ENCODE data around the gene MSN. TPM values are rescaled to one million over a fixed set of nuclear protein-coding genes. Genes with fewer than 3 reads are reported as not detected.

Gene MSN
- total RNA-seq, 1 experiment from 2014 or later = 119 TPM

- CTCF ChIA-PET = no interaction called here
- no TSS peak for BruUV-seq (replicated peaks)
- Histone ChIP-seq H3K4me3 (replicated peaks in 1 of 2; ENCODE audit: low read depth in 1 of 2, low read length in 2 of 2) (no peak overlapping the region), H3K9me3 (ENCODE audit: control insufficient read depth in 1 of 2, insufficient read depth in 1 of 2, low read depth in 1 of 2, low read length in 2 of 2) (no peaks in the 10 kb centered on the region), H3K9ac (ENCODE audit: low read length) (no peak overlapping the region), H3K27ac (ENCODE audit: low read depth, low read length) (peak overlapping the region; percentile 38), H3K36me3 (ENCODE audit: control insufficient read depth in 1 of 2, insufficient read depth in 2 of 2, low read length in 2 of 2) (no peaks in the 10 kb centered on the region), H4K20me1 (ENCODE audit: insufficient read depth) (no peaks in the 10 kb centered on the region), H3K27me3 (ENCODE audit: insufficient read depth, low read length) (no peaks in the 10 kb centered on the region), H3K4me2 (ENCODE audit: low read length) (peak overlapping the region; percentile 50; the same call in 1 of the 2 replicates), H3K4me1 (ENCODE audit: control insufficient read depth in 1 of 2, insufficient read depth in 2 of 2, low read length in 2 of 2) (peaks cover 21 to 35% of the 10 kb centered on the region in 2 experiments), H3K9me2 (ENCODE audit: insufficient read depth) (no peaks in the 10 kb centered on the region), H2AFZ (ENCODE audit: low read depth, low read length, poor library complexity, severe bottlenecking) (no peak overlapping the region), H3K79me2 (ENCODE audit: insufficient read depth, low read length) (no peaks in the 10 kb centered on the region)
- POLR2A ChIA-PET = no interaction called here
- TF ChIP-seq POLR2AphosphoS5 (IDR thresholded peaks at IDR 0.05; ENCODE audit: low read depth, low read length) = no peak
- DNase-seq (ENCODE audit: low read depth, low spot score) (no peak), ATAC-seq (no peak)
- RAD21 ChIA-PET (ENCODE audit: low non-redundant PET in 1 of 2, low total read pairs in 2 of 2, uncharacterized antibody in 2 of 2, unreplicated experiment in 2 of 2) = no interaction called here
- intact Hi-C loops (cut with micrococcal nuclease) = no loop called here
Observed at GRCh38 chrX:65643531-65644052, 23.9 kb upstream of the MSN start.

- CTCF ChIA-PET = no interaction called here
- intact Hi-C loops (cut with micrococcal nuclease) = no loop called here
- RAD21 ChIA-PET (ENCODE audit: low non-redundant PET in 1 of 2, low total read pairs in 2 of 2, uncharacterized antibody in 2 of 2, unreplicated experiment in 2 of 2) = no interaction called here
- no peaks in the 10 kb centered on the region for H3K9me2 ChIP-seq (ENCODE audit: insufficient read depth)
- no peaks in the 10 kb centered on the region for H3K9me3 ChIP-seq (ENCODE audit: control insufficient read depth in 1 of 2, insufficient read depth in 1 of 2, low read depth in 1 of 2, low read length in 2 of 2)
- POLR2A ChIA-PET = interaction anchor here (1.3 kb wide), 1 partner anchor 9 kb away, joined by 4 read pairs; no protein-coding TSS in a partner anchor
- no peak overlapping the region for H3K4me3 ChIP-seq (replicated peaks in 1 of 2; ENCODE audit: low read depth in 1 of 2, low read length in 2 of 2)
- H3K4me2 ChIP-seq (ENCODE audit: low read length) = peak overlapping the region; percentile 41
- H3K79me2 ChIP-seq (ENCODE audit: insufficient read depth, low read length) = no peaks in the 10 kb centered on the region
- no peak overlapping the region for H2AFZ ChIP-seq (ENCODE audit: low read depth, low read length, poor library complexity, severe bottlenecking)
- no peaks in the 10 kb centered on the region for H3K36me3 ChIP-seq (ENCODE audit: control insufficient read depth in 1 of 2, insufficient read depth in 2 of 2, low read length in 2 of 2)
- BruUV-seq (replicated peaks) = no TSS peak
- peaks cover 21 to 35% of the 10 kb centered on the region in 2 experiments for H3K4me1 ChIP-seq (ENCODE audit: control insufficient read depth in 1 of 2, insufficient read depth in 2 of 2, low read length in 2 of 2)
- H3K27me3 ChIP-seq (ENCODE audit: insufficient read depth, low read length) = no peaks in the 10 kb centered on the region
- H4K20me1 ChIP-seq (ENCODE audit: insufficient read depth) = no peaks in the 10 kb centered on the region
- peak; percentile 32; the same call in 1 of the 2 replicates for TF ChIP-seq CBX3 (IDR thresholded peaks at IDR 0.05; ENCODE audit: low read depth)
- 0 out of 2 replicates have a peak, but pooled peaks have one; percentile 18 for TF ChIP-seq ATF3 (IDR thresholded peaks at IDR 0.05)
- TF ChIP-seq SRF (IDR thresholded peaks at IDR 0.05; ENCODE audit: low read depth) = no peak
- no peak for TF ChIP-seq RAD21 (IDR thresholded peaks at IDR 0.05; ENCODE audit: low read depth)
- peak; percentile 52 for TF ChIP-seq FOSL1 (IDR thresholded peaks at IDR 0.05; ENCODE audit: low read depth)
- no peak for TF ChIP-seq ZBTB33 (IDR thresholded peaks at IDR 0.05; ENCODE audit: extremely low read depth, insufficient replicate concordance, low read length)
- TF ChIP-seq ZFX (IDR thresholded peaks at IDR 0.05) = no peak
- no peak for TF ChIP-seq EZH2 (IDR thresholded peaks at IDR 0.05)
- TF ChIP-seq MAX (IDR thresholded peaks at IDR 0.05) = no peak
- TF ChIP-seq SIN3A (IDR thresholded peaks at IDR 0.05; ENCODE audit: low read depth) = no peak
- TF ChIP-seq JUND (IDR thresholded peaks at IDR 0.05) = peak; percentile 59; the same call in 1 of the 2 replicates
- TF ChIP-seq CTCF (IDR thresholded peaks at IDR 0.05 in 2 of 3, conservative IDR thresholded peaks at IDR 0.05 in 1 of 3; ENCODE audit: borderline replicate concordance in 1 of 3, insufficient read depth in 1 of 3, low read depth in 2 of 3, low read length in 2 of 3) = no peak
- ATAC-seq (peak; percentile 97), DNase-seq (ENCODE audit: low read depth, low spot score) (peak; percentile 39)
- H3K27ac ChIP-seq (ENCODE audit: low read depth, low read length) = peak overlapping the region; percentile 15; the same call in 1 of the 2 replicates
- H3K9ac ChIP-seq (ENCODE audit: low read length) = peak overlapping the region; percentile 26; the same call in 1 of the 2 replicates
Observed at GRCh38 chrX:65644621-65645289, 22.7 kb upstream of the MSN start.
